B cell (primary cell): ENCODE measurements around the gene CDYL. TPM values are rescaled to one million over a fixed set of nuclear protein-coding genes. Genes with fewer than 3 reads are reported as not detected.

ENCODE experiments used
- ATAC-seq: fragments of 200-7000 bp; cut with Tn5 transposase; one replicate; pipeline ENCODE4 v1.10.0; 2021; ENCODE audit warnings: low read depth, mild to moderate bottlenecking, moderate number of reproducible peaks, moderate library complexity
- CTCF ChIA-PET: fragments of 350-600 bp; sonication (Branson Sonifier 250); formaldehyde crosslinking; loops from one replicate; lab custom pipeline; 2021; ENCODE audit warnings: antibody characterized with exemption, inconsistent platforms; lab: Charles Lee
- POLR2A ChIA-PET: fragments of 350-600 bp; sonication (Branson Sonifier 250); formaldehyde crosslinking; loops from one replicate; lab custom pipeline; 2021; ENCODE audit warnings: antibody characterized with exemption; lab: Charles Lee
- DNase-seq: peaks from one replicate; pipeline ENCODE4 v3.0.0; 2013
- H2AFZ ChIP-seq: 2 replicates; pipeline ENCODE4 v1.6.1; 2012; ENCODE audit warnings: mild to moderate bottlenecking, low read depth, low read length; ENCODE audit not compliant: insufficient read depth, poor library complexity, severe bottlenecking
- H3K27ac ChIP-seq, 2 donors: 1 replicate in 1 of 2; 2 replicates in 1 of 2; pipeline ENCODE4 v1.5.1; 2012 to 2013; ENCODE audit warnings: low read length in 2 of 2, mild to moderate bottlenecking in 2 of 2, moderate library complexity in 1 of 2
- H3K27me3 ChIP-seq, 4 experiments: fragments of 200-600 bp in 1 of 4; sonication (generic) in 1 of 4; replicated peaks in 1 of 4; 1 replicate in 2 of 4; 2 replicates in 2 of 4; pipeline versions ENCODE4 v1.6.1 to v1.7.0; 2013 to 2016; ENCODE audit warnings: low read length in 3 of 4, mild to moderate bottlenecking in 2 of 4, mixed read lengths in 1 of 4, moderate library complexity in 1 of 4; ENCODE audit not compliant: insufficient read depth in 4 of 4, control insufficient read depth in 3 of 4; ENCODE audit errors: control extremely low read depth in 1 of 4
- H3K36me3 ChIP-seq, 2 experiments: replicated peaks in 1 of 2; 1 replicate in 1 of 2; 2 replicates in 1 of 2; pipeline versions ENCODE4 v1.6.1 to v1.7.1; 2013; ENCODE audit warnings: low read length in 1 of 2; ENCODE audit not compliant: insufficient read depth in 2 of 2, control insufficient read depth in 1 of 2; ENCODE audit errors: control extremely low read depth in 1 of 2, extremely low read depth in 1 of 2
- H3K4me1 ChIP-seq, 2 donors: fragments of 200-600 bp in 1 of 2; sonication (generic) in 1 of 2; 1 replicate in 1 of 2; 2 replicates in 1 of 2; pipeline versions ENCODE4 v1.5.1 to v1.6.1; 2013 to 2017; ENCODE audit warnings: low read length in 2 of 2; ENCODE audit not compliant: control insufficient read depth in 2 of 2, insufficient read depth in 2 of 2
- H3K4me2 ChIP-seq: replicated peaks from 2 replicates; pipeline ENCODE3; 2012; ENCODE audit warnings: mild to moderate bottlenecking, low read depth, low read length; ENCODE audit not compliant: poor library complexity, severe bottlenecking
- H3K4me3 ChIP-seq, 5 experiments: fragments of 200-600 bp in 1 of 5; sonication (generic) in 1 of 5; 1 replicate in 3 of 5; 2 replicates in 2 of 5; pipeline versions ENCODE4 v1.5.1 to v1.7.0; 2011 to 2016; ENCODE audit warnings: low read length in 4 of 5, mild to moderate bottlenecking in 4 of 5, low read depth in 2 of 5, control low read depth in 1 of 5, moderate library complexity in 1 of 5; ENCODE audit not compliant: insufficient read depth in 1 of 5; ENCODE audit errors: control extremely low read depth in 1 of 5, extremely low read depth in 1 of 5
- H3K79me2 ChIP-seq: fragments of 200-600 bp; sonication (generic); one replicate; pipeline ENCODE4 v1.6.0; 2016; ENCODE audit warnings: low read length; ENCODE audit not compliant: control insufficient read depth, insufficient read depth
- H3K9ac ChIP-seq: fragments of 200-600 bp; sonication (generic); 2 replicates; pipeline ENCODE4 v1.6.1; 2017; ENCODE audit warnings: mild to moderate bottlenecking, low read length, moderate library complexity
- H3K9me3 ChIP-seq, 3 donors: one replicate each; pipeline versions ENCODE4 v1.6.1 to v1.7.1; 2013; ENCODE audit warnings: low read length in 2 of 3; ENCODE audit not compliant: control insufficient read depth in 2 of 3, insufficient read depth in 1 of 3; ENCODE audit errors: control extremely low read depth in 1 of 3
- H4K20me1 ChIP-seq: 2 replicates; pipeline ENCODE4 v1.6.0; 2012; ENCODE audit warnings: mild to moderate bottlenecking, low read length; ENCODE audit not compliant: insufficient read depth, control insufficient read depth, poor library complexity, severe bottlenecking
- H3K27ac Mint-ChIP-seq: one replicate; pipeline ENCODE4 v1.8.0; 2021; ENCODE audit warnings: mixed read lengths
- H3K27me3 Mint-ChIP-seq: one replicate; pipeline ENCODE4 v1.8.0; 2021; ENCODE audit warnings: mixed read lengths
- H3K4me1 Mint-ChIP-seq: one replicate; pipeline ENCODE4 v1.8.0; 2021; ENCODE audit warnings: mixed read lengths
- H3K4me3 Mint-ChIP-seq: one replicate; pipeline ENCODE4 v1.8.0; 2021; ENCODE audit warnings: mixed read lengths
- H3K9me3 Mint-ChIP-seq: one replicate; pipeline ENCODE4 v1.8.0; 2022; ENCODE audit warnings: mixed read lengths; ENCODE audit not compliant: insufficient read depth
- CTCF ChIP-seq: fragments of 200-600 bp; IDR thresholded peaks from one replicate; pipeline ENCODE4 v1.8.0; 2022; ENCODE audit warnings: antibody characterized with exemption, mild to moderate bottlenecking
- EZH2 ChIP-seq: IDR thresholded peaks from 2 replicates; pipeline ENCODE4 v1.6.1; 2012; ENCODE audit warnings: borderline replicate concordance, low read depth, mild to moderate bottlenecking, moderate library complexity, low read length; ENCODE audit not compliant: insufficient read depth, poor library complexity, severe bottlenecking
- WGBS: methylation state at CpG from one replicate; pipeline ENCODE4 v1.1.5; 2013; ENCODE audit warnings: missing lambda C conversion rate; ENCODE audit not compliant: insufficient coverage; 5-methylcytosine and 5-hydroxymethylcytosine counted together
- intact Hi-C: fragments of 100-400 bp; cut with micrococcal nuclease; formaldehyde crosslinking; loops from one replicate; pipeline ENCODE4 v1.10.0; 2022
- polyA plus RNA-seq: library from polyadenylated mRNA; depleted of rRNA; stranded (reverse); fragments of >200 nt; gene quantifications from 2 replicates; pipeline ENCODE4 v1.2.3, GENCODE V29; 2012
- total RNA-seq, 2 donors: library from RNA; stranded (reverse); fragments of 120-200 nt in 1 of 2; gene quantifications; 1 replicate in 1 of 2; 2 replicates in 1 of 2; pipeline versions ENCODE4 v1.2.3 to v1.2.4, GENCODE V29; 2013 to 2022

CDYL gene
- total and polyA plus RNA-seq, 2 donors (not counting 1 experiment from before 2014, with no cell fraction given), result 15.6 to 63.0 TPM

GRCh38 chr6:4962905-4963304 is 186.7 kb downstream of the CDYL start:
- peaks cover 6% of the 10 kb centered on the region for H3K27me3 Mint-ChIP-seq
- Histone ChIP-seq H4K20me1 (no peaks in the 10 kb centered on the region), H3K4me1 (no peaks in the 10 kb centered on the region), H3K27me3 (no peaks in the 10 kb centered on the region), H3K27ac (no peak overlapping the region), H3K79me2 (no peaks in the 10 kb centered on the region), H3K9me3 (no peaks in the 10 kb centered on the region), H3K4me3 (no peak overlapping the region), H3K4me2 (no peak overlapping the region), H3K36me3 (no peaks in the 10 kb centered on the region), H3K9ac (no peak overlapping the region), H2AFZ (no peak overlapping the region)
- no peak overlapping the region for H3K27ac Mint-ChIP-seq
- POLR2A ChIA-PET, result no interaction called here
- TF ChIP-seq CTCF (no peak), EZH2 (no peak)
- intact Hi-C loops, result no loop called here
- no peaks in the 10 kb centered on the region for H3K4me1 Mint-ChIP-seq
- ATAC-seq (no peak), DNase-seq (no peak)
- no peak overlapping the region for H3K4me3 Mint-ChIP-seq
- H3K9me3 Mint-ChIP-seq, result no peaks in the 10 kb centered on the region
- no CpG with 5 or more reads among the region's 2 CpGs for WGBS
- CTCF ChIA-PET, result interaction anchor here (1.1 kb wide), 1 partner anchor 14 kb away, joined by 3 read pairs; no protein-coding TSS in a partner anchor

- ChIA-PET POLR2A (no interaction called here), CTCF (no interaction called here)
- H3K4me1 Mint-ChIP-seq, result no peaks in the 10 kb centered on the region
- H3K9me3 Mint-ChIP-seq, result no peaks in the 10 kb centered on the region
- ATAC-seq (no peak), DNase-seq (no peak)
- H3K27me3 Mint-ChIP-seq, result peaks cover 6% of the 10 kb centered on the region
- Histone ChIP-seq H3K27ac (no peak overlapping the region), H3K27me3 (no peaks in the 10 kb centered on the region), H4K20me1 (no peaks in the 10 kb centered on the region), H3K4me2 (no peak overlapping the region), H3K79me2 (no peaks in the 10 kb centered on the region), H3K9me3 (no peaks in the 10 kb centered on the region), H3K4me3 (no peak overlapping the region), H2AFZ (no peak overlapping the region), H3K36me3 (no peaks in the 10 kb centered on the region), H3K4me1 (no peaks in the 10 kb centered on the region), H3K9ac (no peak overlapping the region)
- 88% methylated on average over 19 of the region's 22 CpGs for WGBS
- intact Hi-C loops, result no loop called here
- TF ChIP-seq CTCF, result no peak
- TF ChIP-seq EZH2, result no peak
- H3K4me3 Mint-ChIP-seq, result no peak overlapping the region
- no peak overlapping the region for H3K27ac Mint-ChIP-seq
Measured at GRCh38 chr6:4964675-4965561, 188.7 kb downstream of the CDYL start.
